CD14-positive monocyte (primary cell): Measurements from ENCODE around the gene UGT1A1. TPM values are rescaled to one million over a fixed set of nuclear protein-coding genes. Genes with fewer than 3 reads are reported as not detected.

Source experiments
- DNase-seq, 3 donors: peaks; one replicate each; pipeline ENCODE4 v3.0.0-alpha.2; 2011 to 2022
- H2AFZ ChIP-seq: 2 replicates; pipeline ENCODE4 v1.6.0; 2012; ENCODE audit warnings: mild to moderate bottlenecking, low read depth, low read length, inconsistent platforms; ENCODE audit not compliant: insufficient read depth, poor library complexity, severe bottlenecking
- H3K27ac ChIP-seq, 2 donors: 1 replicate in 1 of 2; 2 replicates in 1 of 2; pipeline ENCODE4 v1.5.1; 2012 to 2013; ENCODE audit warnings: low read length in 2 of 2, control low read depth in 1 of 2, inconsistent platforms in 1 of 2, low read depth in 1 of 2, mild to moderate bottlenecking in 1 of 2
- H3K27me3 ChIP-seq, 2 donors: one replicate each; pipeline versions ENCODE4 v1.6.0 to v1.6.1; 2011 to 2013; ENCODE audit warnings: low read length in 2 of 2; ENCODE audit not compliant: control insufficient read depth in 2 of 2, insufficient read depth in 2 of 2
- H3K36me3 ChIP-seq, 2 donors: replicated peaks in 1 of 2; 1 replicate in 1 of 2; 2 replicates in 1 of 2; pipeline versions ENCODE4 v1.5.1 to v1.6.1; 2012 to 2013; ENCODE audit warnings: low read length in 2 of 2, control low read depth in 1 of 2, inconsistent platforms in 1 of 2, mild to moderate bottlenecking in 1 of 2; ENCODE audit not compliant: insufficient read depth in 2 of 2, control insufficient read depth in 1 of 2
- H3K4me1 ChIP-seq, 2 donors: 1 replicate in 1 of 2; 2 replicates in 1 of 2; pipeline versions ENCODE4 v1.5.1 to v1.6.1; 2012 to 2013; ENCODE audit warnings: low read length in 2 of 2, control low read depth in 1 of 2, inconsistent platforms in 1 of 2, mild to moderate bottlenecking in 1 of 2, moderate library complexity in 1 of 2; ENCODE audit not compliant: insufficient read depth in 2 of 2, control insufficient read depth in 1 of 2
- H3K4me2 ChIP-seq: replicated peaks from 2 replicates; pipeline ENCODE3; 2012; ENCODE audit warnings: low read length, moderate library complexity, mild to moderate bottlenecking; ENCODE audit not compliant: poor library complexity, severe bottlenecking; ENCODE audit errors: extremely low read depth
- H3K4me3 ChIP-seq, 3 experiments: fragments of 200-600 bp in 1 of 3; sonication (generic) in 1 of 3; replicated peaks in 1 of 3; 1 replicate in 2 of 3; 2 replicates in 1 of 3; pipeline ENCODE4 v1.5.1; 2011 to 2013; ENCODE audit warnings: low read length in 3 of 3, mild to moderate bottlenecking in 3 of 3, control low read depth in 2 of 3, low read depth in 2 of 3, inconsistent platforms in 1 of 3, moderate library complexity in 1 of 3
- H3K79me2 ChIP-seq: 2 replicates; pipeline ENCODE4 v1.6.0; 2012; ENCODE audit warnings: mild to moderate bottlenecking, control low read depth, inconsistent platforms, low read length, moderate library complexity; ENCODE audit not compliant: insufficient read depth
- H3K9ac ChIP-seq: 2 replicates; pipeline ENCODE4 v1.6.0; 2017; ENCODE audit warnings: low read length, mild to moderate bottlenecking; ENCODE audit not compliant: insufficient read depth, poor library complexity, severe bottlenecking
- H3K9me3 ChIP-seq, 2 donors: replicated peaks in 1 of 2; 1 replicate in 1 of 2; 2 replicates in 1 of 2; pipeline versions ENCODE4 v1.5.1 to v1.6.1; 2012 to 2013; ENCODE audit warnings: low read length in 2 of 2, control low read depth in 1 of 2; ENCODE audit not compliant: control insufficient read depth in 1 of 2, insufficient read depth in 1 of 2
- H4K20me1 ChIP-seq: 2 replicates; pipeline ENCODE4 v1.6.0; 2012; ENCODE audit warnings: mild to moderate bottlenecking, low read length, control low read depth, moderate library complexity; ENCODE audit not compliant: insufficient read depth
- H3K27ac Mint-ChIP-seq, 7 donors: one replicate each; pipeline ENCODE4 v1.8.0; 2020; ENCODE audit warnings: mild to moderate bottlenecking in 7 of 7, mixed read lengths in 7 of 7, moderate library complexity in 6 of 7, inconsistent platforms in 2 of 7
- H3K27me3 Mint-ChIP-seq, 3 donors: one replicate each; pipeline ENCODE4 v1.8.0; 2021 to 2022; ENCODE audit warnings: low read depth in 3 of 3, mild to moderate bottlenecking in 3 of 3, mixed read lengths in 3 of 3, moderate library complexity in 3 of 3, inconsistent platforms in 1 of 3
- H3K36me3 Mint-ChIP-seq, 2 donors: one replicate each; pipeline ENCODE4 v1.8.0; 2020; ENCODE audit warnings: mixed read lengths in 2 of 2, inconsistent platforms in 1 of 2, mild to moderate bottlenecking in 1 of 2
- H3K4me1 Mint-ChIP-seq: one replicate; pipeline ENCODE4 v1.8.0; 2020; ENCODE audit warnings: mild to moderate bottlenecking, mixed read lengths
- H3K4me3 Mint-ChIP-seq, 2 donors: one replicate each; pipeline ENCODE4 v1.8.0; 2020; ENCODE audit warnings: mild to moderate bottlenecking in 2 of 2, mixed read lengths in 2 of 2, moderate library complexity in 1 of 2
- H3K9me3 Mint-ChIP-seq, 7 donors: one replicate each; pipeline ENCODE4 v1.8.0; 2020 to 2022; ENCODE audit warnings: mixed read lengths in 7 of 7, mild to moderate bottlenecking in 6 of 7, moderate library complexity in 6 of 7, inconsistent platforms in 2 of 7
- CTCF ChIP-seq: fragments of 200-600 bp; IDR thresholded peaks from one replicate; pipeline ENCODE4 v1.8.0; 2022; ENCODE audit warnings: antibody characterized with exemption, mild to moderate bottlenecking
- WGBS: methylation state at CpG from one replicate; pipeline ENCODE4 v1.1.5; 2013; ENCODE audit warnings: missing lambda C conversion rate; ENCODE audit not compliant: insufficient coverage; 5-methylcytosine and 5-hydroxymethylcytosine counted together
- intact Hi-C, 2 donors: fragments of 100-400 bp; cut with micrococcal nuclease; formaldehyde crosslinking; loops; one replicate each; pipeline versions ENCODE4 v1.15.0 to v1.15.1; 2023
- polyA plus RNA-seq, 3 donors: library from polyadenylated mRNA; depleted of rRNA in 1 of 3; unstranded in 2 of 3; stranded (reverse) in 1 of 3; fragments of 300-500 nt in 2 of 3; fragments of >200 nt in 1 of 3; fragmentation: Illumina TruSeq in 2 of 3; gene quantifications; 1 replicate in 2 of 3; 2 replicates in 1 of 3; pipeline ENCODE4 v1.2.3, GENCODE V29; 2012 to 2021

Gene UGT1A1
- polyA plus RNA-seq, 3 donors = not detected

GRCh38 chr2:233798335-233799086 is 38.4 kb downstream of the UGT1A1 start:
- TF ChIP-seq CTCF = no peak

GRCh38 chr2:233799087-233799665 is 39.1 kb downstream of the UGT1A1 start:
- intact Hi-C loops = no loop called here
- Histone ChIP-seq H3K27me3 (no peaks in the 10 kb centered on the region), H3K27ac (no peak overlapping the region), H3K9ac (no peak overlapping the region), H4K20me1 (no peaks in the 10 kb centered on the region), H3K4me1 (no peaks in the 10 kb centered on the region), H3K36me3 (no peaks in the 10 kb centered on the region), H3K4me2 (no peak overlapping the region), H3K79me2 (no peaks in the 10 kb centered on the region), H2AFZ (no peak overlapping the region), H3K9me3 (no peaks in the 10 kb centered on the region), H3K4me3 (no peak overlapping the region)
- Mint-ChIP-seq H3K4me3 (no peak overlapping the region), H3K27ac (no peak overlapping the region), H3K36me3 (no peaks in the 10 kb centered on the region), H3K9me3 (peaks cover 0 to 3% (median 0%) of the 10 kb centered on the region in 7 donors), H3K4me1 (no peaks in the 10 kb centered on the region), H3K27me3 (peaks cover 3 to 10% (median 5%) of the 10 kb centered on the region in 3 donors)
- TF ChIP-seq CTCF = no peak
- DNase-seq = no peak
- WGBS = 47% methylated on average over 3 of the region's 7 CpGs

More at GRCh38 chr2:233798335-233799086, 38.4 kb downstream of the UGT1A1 start:
- no peak overlapping the region for H3K4me3 ChIP-seq
- H3K9me3 ChIP-seq = no peaks in the 10 kb centered on the region
- no peak overlapping the region for H3K4me2 ChIP-seq
- peaks cover 0 to 2% (median 0%) of the 10 kb centered on the region in 7 donors for H3K9me3 Mint-ChIP-seq
- no peaks in the 10 kb centered on the region for H3K79me2 ChIP-seq
- no peak overlapping the region for H3K9ac ChIP-seq
- DNase-seq = no peak
- H3K27ac Mint-ChIP-seq = no peak overlapping the region
- no peaks in the 10 kb centered on the region for H3K4me1 Mint-ChIP-seq
- H3K27ac ChIP-seq = no peak overlapping the region
- H3K4me1 ChIP-seq = no peaks in the 10 kb centered on the region
- no peak overlapping the region for H3K4me3 Mint-ChIP-seq
- peaks cover 0 to 11% (median 7%) of the 10 kb centered on the region in 3 donors for H3K27me3 Mint-ChIP-seq
- H3K36me3 Mint-ChIP-seq = no peaks in the 10 kb centered on the region
- H2AFZ ChIP-seq = no peak overlapping the region
- H4K20me1 ChIP-seq = no peaks in the 10 kb centered on the region
- no peaks in the 10 kb centered on the region for H3K36me3 ChIP-seq
- H3K27me3 ChIP-seq = no peaks in the 10 kb centered on the region
- WGBS = 89% methylated on average over 12 of the region's 14 CpGs
- intact Hi-C loops = no loop called here
